AG04449 (cell line): ENCODE data around the gene HOXB2.

Experiments used
- CTCF ChIA-PET: fragments of 350-600 bp; formaldehyde crosslinking; extraction: SDS; loops from one replicate; lab custom pipeline; 2021; ENCODE audit warnings: antibody characterized with exemption; lab: Yijun Ruan, JAX
- POLR2A ChIA-PET: fragments of 400-600, 350-600 bp; formaldehyde crosslinking; extraction: SDS; loops from one replicate; lab custom pipeline; 2020; ENCODE audit warnings: antibody characterized with exemption, inconsistent platforms; lab: Yijun Ruan, JAX
- DNase-seq: peaks from one replicate; pipeline ENCODE4 v3.0.0-alpha.2; 2010; ENCODE audit warnings: low read depth, low spot score
- H3K4me3 ChIP-seq: 2 replicates; pipeline ENCODE4 v1.5.1; 2011; ENCODE audit warnings: low read depth, mild to moderate bottlenecking, control low read depth, low read length
- CTCF ChIP-seq: IDR thresholded peaks from one replicate; pipeline ENCODE4 v1.5.1; 2011; ENCODE audit warnings: mild to moderate bottlenecking, moderate library complexity, low read length, control low read depth, inconsistent platforms; ENCODE audit not compliant: insufficient read depth; ENCODE audit errors: missing control alignments

HOXB2 gene

GRCh38 chr17:48549914-48550501 is 5.1 kb upstream of the HOXB2 start:
- POLR2A ChIA-PET = interaction anchor here (0.7 to 1.4 kb wide), 5 partner anchors 8 to 57 kb away, joined by 3 to 5 read pairs (median 3); no protein-coding TSS in a partner anchor
- peak overlapping the region; percentile 41 for H3K4me3 ChIP-seq
- no peak for TF ChIP-seq CTCF
- CTCF ChIA-PET = interaction anchor here (0.9 to 2.2 kb wide), 8 partner anchors 10 to 63 kb away, joined by 3 to 10 read pairs (median 4); partner anchors contain the start of gene HOXB5
- no peak for DNase-seq

- DNase-seq = no peak
- no peak for TF ChIP-seq CTCF
- CTCF ChIA-PET = interaction anchor here (0.7 to 2.2 kb wide), 9 partner anchors 9 to 214 kb away, joined by 3 to 10 read pairs (median 4); partner anchors contain the start of gene HOXB5
- no peak overlapping the region for H3K4me3 ChIP-seq
- POLR2A ChIA-PET = interaction anchor here (0.9 to 1.3 kb wide), 2 partner anchors 10 to 42 kb away, joined by 3 to 5 read pairs; no protein-coding TSS in a partner anchor
Observed at GRCh38 chr17:48549281-48549630, 4.3 kb upstream of the HOXB2 start.

- ChIA-PET CTCF (interaction anchor here (0.7 to 2.2 kb wide), 12 partner anchors 9 to 213 kb away, joined by 3 to 10 read pairs (median 4); partner anchors contain the start of gene HOXB5), POLR2A (interaction anchor here (0.7 to 2.0 kb wide), 4 partner anchors 9 to 66 kb away, joined by 3 to 7 read pairs (median 3); no protein-coding TSS in a partner anchor)
- no peak for TF ChIP-seq CTCF
- H3K4me3 ChIP-seq = no peak overlapping the region
- no peak for DNase-seq
Observed at GRCh38 chr17:48548523-48549280, 3.8 kb upstream of the HOXB2 start.

DNA sequence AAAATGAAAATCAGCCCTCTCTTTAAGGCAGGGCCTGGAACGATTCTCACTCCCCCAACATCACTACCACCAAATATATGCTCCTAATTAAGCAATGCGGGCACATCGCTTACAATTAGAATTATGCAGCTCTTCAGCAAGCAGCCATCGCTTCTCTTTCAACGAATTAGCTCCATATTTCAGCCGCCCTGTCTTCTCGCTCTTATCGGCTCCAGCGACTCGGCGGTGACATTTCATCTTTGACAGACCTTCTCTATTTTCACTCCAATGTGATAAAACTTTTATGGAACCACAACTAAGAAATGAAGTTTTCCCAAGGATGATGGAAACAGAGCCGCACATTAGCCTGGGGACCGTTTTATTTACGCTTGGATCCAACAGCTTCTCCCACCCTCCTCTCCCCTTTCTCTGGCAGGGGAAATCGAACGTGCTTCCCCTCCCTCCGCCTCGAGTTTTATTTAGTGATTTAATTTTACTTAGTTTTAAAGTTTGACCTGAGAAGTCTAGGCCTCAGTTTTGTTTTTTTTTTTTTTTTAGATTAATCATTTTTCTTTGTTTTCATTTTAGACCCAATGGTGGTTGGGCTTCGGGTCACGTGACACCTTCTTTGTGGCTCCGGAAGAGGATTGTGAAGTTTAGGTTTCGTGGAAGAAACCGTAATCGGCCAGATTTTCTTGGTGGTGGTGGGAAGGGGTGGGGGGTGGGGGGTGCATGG is 3.1 kb upstream of the HOXB2 start:
- no peak for TF ChIP-seq CTCF
- DNase-seq = no peak
- ChIA-PET CTCF (interaction anchor here (0.9 to 2.2 kb wide), 13 partner anchors 8 to 197 kb away, joined by 3 to 10 read pairs (median 4); partner anchors contain the start of genes HOXB3 and HOXB5), POLR2A (interaction anchor here (0.7 to 2.5 kb wide), 8 partner anchors 9 to 65 kb away, joined by 3 to 14 read pairs (median 6); partner anchors contain the start of gene HOXB5)
- H3K4me3 ChIP-seq = peak overlapping the region; percentile 42

- peak overlapping the region; percentile 42 for H3K4me3 ChIP-seq
- ChIA-PET CTCF (interaction anchor here (0.9 to 2.1 kb wide), 12 partner anchors 9 to 196 kb away, joined by 3 to 10 read pairs (median 4); partner anchors contain the start of gene HOXB3), POLR2A (interaction anchor here (0.7 to 2.5 kb wide), 12 partner anchors 8 to 64 kb away, joined by 3 to 14 read pairs (median 4); partner anchors contain the start of gene HOXB5)
- no peak for DNase-seq
- no peak for TF ChIP-seq CTCF
Observed at GRCh38 chr17:48546924-48547807, 2.3 kb upstream of the HOXB2 start.
